COLO668 (cell line): ENCODE measurements around the gene THAP7.
"Not testable (repeated sequence)": the region's sequence is repeated elsewhere in the genome, so short reads cannot be mapped to it uniquely, and the experiment has no call there.

Experiments
- DNase-seq: peaks from one replicate; lab custom pipeline; 2025; ENCODE audit not compliant: unreplicated experiment; lab: John Stamatoyannopoulos, UW

Gene THAP7

GRCh38 chr22:21001601-21002325 is at the start of gene THAP7:
Gene THAP7 (minus strand): TSS chr22:21002118. CDS start chr22:21001911, 207 bp downstream.
- peak; percentile 97 for DNase-seq

GRCh38 chr22:21051145-21051830 is 49.4 kb upstream of the THAP7 start:
- DNase-seq, result peak; percentile 11

DNA sequence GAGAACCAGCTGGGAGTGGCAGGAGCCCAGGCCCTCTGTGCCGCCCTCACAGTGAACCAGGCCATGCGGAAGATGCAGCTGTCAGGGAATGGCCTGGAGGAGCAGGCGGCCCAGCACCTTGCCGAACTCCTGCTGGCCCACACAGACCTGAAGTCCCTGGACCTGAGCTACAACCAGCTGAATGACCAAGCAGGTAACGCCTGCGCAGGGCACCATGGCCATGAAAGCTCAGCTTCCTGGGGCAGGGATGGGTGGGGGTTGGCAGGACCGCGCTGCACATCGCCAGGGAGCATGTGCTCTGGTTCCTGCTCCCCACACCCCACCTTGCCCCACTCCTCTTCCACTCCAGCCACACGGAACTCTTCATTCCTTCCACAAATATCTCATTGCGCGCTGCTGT is 47.0 kb upstream of the THAP7 start:
- DNase-seq, result not testable (repeated sequence)

DNA sequence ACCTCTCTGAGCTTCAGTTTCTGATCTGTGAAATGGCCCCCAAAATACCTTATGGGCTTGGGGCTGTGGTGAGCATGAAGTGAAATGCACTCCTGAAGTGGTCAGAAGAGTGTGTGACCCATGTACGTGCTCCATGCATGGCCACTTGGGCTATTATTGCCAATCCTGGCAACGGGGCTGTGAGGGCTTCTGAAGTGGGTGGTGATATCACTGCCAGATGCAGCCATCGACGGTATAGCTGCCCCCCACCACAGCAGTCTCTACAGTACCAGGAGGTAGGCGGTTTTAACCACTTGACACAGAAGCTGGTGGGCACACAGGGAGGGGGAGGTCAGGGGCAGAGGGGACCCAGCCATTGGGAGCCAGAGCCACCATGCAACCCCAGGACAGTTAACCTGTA is 46.5 kb upstream of the THAP7 start:
- not testable (repeated sequence) for DNase-seq

DNA sequence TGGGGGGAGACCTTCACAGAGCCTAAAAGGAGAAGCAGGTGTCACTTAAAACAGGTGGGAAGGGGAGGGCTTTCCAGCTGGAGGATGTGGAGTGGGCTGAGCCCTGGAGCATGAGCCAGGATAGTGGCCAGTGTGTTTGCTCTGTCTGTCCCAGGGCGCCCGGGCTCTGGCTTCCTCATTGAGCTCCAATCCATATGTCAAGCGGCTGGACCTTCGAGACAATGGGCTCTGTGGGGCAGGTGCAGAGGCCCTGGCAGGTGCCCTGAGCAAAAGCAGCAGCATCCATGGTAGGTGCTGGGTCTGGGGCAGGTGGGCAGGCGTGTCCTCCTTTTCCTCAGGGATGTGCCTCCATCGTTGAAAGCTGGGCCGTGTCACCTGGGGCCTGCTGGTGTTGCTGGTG is 45.8 kb upstream of the THAP7 start:
- peak; percentile 95 for DNase-seq

- no peak for DNase-seq
These were observed 45.2 kb upstream of the THAP7 start for GRCh38 chr22:21047035-21047661.

GRCh38 chr22:21045585-21046294 is 43.8 kb upstream of the THAP7 start, which contains the start of gene LRRC74B:
Gene LRRC74B (plus strand): TSS chr22:21045946. CDS start chr22:21045987, 41 bp downstream.
- peak; percentile 97 for DNase-seq

GRCh38 chr22:21044931-21045584 is 43.1 kb upstream of the THAP7 start:
- peak; percentile 61 for DNase-seq

- DNase-seq, result no peak
These were observed 42.1 kb upstream of the THAP7 start for GRCh38 chr22:21043860-21044535.

- peak; percentile 84 for DNase-seq
These were observed 41.3 kb upstream of the THAP7 start for GRCh38 chr22:21042978-21043859.

DNA sequence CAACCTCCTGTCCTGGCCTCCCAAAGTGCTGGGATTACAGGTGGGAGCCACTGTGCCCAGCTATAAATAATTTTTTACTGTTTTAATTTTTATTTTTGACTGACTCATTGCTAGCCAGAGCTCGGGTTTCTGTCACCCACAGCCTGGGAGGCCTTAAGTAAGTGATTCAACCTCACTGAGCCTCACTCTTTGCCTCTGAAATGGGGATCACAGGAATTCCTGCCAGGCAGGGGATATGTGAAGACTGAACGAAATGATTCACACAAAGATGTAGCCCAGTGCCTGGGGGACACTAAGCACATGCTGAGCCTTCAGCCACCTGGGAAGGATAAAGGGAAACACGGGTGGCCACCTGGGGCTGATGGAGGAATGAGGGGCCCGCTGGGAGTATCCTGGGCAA is 40.0 kb upstream of the THAP7 start:
- DNase-seq, result no peak

DNA sequence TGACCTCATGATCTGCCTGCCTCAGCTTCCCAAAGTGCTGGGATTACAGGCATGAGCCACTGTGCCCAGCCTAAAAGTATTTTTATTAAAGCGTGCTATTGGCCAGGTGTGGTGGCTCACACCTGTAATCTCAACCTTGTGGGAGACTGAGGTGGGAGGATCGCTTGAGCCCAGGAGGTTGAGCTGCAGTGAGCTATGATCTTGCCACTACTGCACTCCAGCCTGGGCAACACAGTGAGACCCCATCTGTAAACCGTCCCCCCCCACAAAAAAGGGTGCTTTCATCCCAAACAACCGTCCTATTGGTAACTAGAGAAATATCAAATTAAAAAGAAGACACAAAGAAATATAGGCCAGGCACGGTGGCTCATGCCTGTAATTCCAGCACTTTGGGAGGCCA is 37.2 kb upstream of the THAP7 start:
- DNase-seq, result not testable (repeated sequence)

GRCh38 chr22:21038405-21038804 is 36.5 kb upstream of the THAP7 start:
- DNase-seq, result no peak

DNA sequence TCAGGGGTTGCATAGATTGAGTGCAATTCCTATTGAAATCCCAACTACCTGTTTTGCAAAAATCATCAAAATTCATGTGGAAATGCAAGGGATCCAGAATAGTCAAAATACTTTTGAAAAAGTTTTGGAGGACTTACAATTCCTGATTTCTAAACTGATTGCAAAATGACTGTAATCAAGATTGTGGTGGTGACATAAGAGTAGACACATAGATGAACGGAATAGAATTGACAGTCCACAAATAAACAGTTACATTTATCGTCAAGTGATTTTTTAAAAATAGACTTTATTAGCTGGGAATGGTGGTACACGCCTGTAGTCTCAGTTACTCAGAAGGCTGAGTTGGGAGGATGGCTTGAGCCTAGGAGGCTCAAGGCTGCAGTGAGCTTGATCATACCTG is 33.1 kb upstream of the THAP7 start:
- no peak for DNase-seq

- DNase-seq, result no peak
These were observed 32.0 kb upstream of the THAP7 start for GRCh38 chr22:21033895-21034294.

DNA sequence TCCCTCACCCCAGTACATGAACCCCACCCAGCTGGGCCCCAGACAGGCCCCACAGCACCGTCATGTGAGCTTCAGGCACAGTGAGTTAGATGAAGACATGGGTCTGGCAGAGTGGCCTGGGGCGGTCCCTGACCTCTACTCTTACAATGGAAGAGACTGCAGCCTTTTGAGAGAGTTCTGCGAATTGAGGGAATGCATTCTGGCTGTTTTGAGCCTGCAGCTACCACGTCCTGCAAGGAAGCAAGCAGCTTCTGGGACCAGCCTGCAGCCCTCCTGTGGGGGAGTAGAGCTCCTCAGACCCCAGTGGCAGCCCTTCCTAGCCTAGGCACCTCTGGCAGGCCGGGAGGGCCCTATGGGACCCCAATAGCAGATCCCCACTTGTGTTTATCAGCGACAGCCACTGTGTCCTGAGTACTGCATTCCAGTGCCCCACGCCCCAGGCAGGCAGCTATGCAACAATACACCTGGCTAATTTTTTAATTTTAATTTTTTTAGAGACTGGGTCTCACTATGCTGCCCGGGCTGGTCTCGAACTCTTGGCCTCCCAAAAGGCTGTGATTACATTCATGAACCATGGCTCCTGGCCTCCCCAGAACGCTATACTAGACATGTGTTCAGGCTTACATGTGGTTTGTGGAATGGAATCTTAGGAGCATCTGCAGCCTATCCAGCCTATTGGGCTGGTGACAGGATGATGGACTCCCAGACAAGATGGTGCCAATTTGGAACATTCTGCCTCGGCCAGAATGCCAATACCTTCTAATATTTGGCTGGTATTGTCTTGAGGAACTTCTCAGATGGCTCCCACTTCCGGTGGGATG is 31.2 kb upstream of the THAP7 start:
- no peak for DNase-seq

DNA sequence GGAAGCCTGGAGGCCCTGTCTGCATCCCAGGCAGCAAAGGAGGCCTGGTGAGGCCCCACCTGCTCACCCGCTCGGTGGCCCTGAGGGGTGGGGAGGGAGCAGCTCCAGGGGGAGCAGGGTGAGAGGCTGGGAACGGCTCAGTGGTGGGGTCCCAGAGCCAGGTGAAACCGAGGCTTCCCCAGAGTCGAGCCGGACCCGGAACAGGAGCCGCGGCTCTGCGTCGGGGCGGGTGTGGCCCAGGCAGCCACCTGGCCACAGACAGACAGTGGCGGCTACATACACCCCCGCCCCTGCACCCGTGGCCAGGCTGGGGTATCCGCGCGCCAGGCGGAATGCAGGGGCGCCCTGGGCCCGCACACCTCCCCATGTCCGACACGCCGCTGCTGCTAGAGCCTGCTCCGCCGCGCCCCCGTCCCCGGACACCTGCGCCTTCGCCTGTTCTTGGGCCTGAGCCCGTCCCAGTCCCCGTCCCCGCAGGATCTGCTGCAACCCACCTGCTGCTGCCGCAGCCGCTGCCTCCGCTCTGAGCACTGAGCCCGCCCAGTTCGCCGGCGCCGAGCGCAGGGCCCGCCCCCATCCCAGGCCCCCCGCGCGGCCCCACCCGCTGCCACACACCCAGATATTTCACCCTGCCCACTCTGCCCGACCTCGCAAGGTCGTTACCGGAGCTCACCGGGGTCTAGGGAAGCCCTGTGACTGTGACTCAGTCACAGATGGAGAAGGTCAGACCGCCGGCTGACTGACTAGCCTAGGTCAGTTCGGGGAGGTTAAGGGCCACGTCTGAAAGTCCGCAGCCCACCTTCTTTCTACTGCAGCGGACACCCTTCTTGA is 30.3 kb upstream of the THAP7 start, which contains the start of gene SLC7A4:
Gene SLC7A4, minus strand, starts transcription at position 525 of the 831 bp plus-strand sequence. CDS start 749 bp downstream, outside the sequence.
- peak; percentile 69 for DNase-seq
